ENCODE measurements around the gene RAVER1.

GRCh38 chr19:10317857-10318462 lies 15.4 kb downstream of the RAVER1 start:
- TF ChIP-seq CTCF (IDR thresholded peaks at IDR 0.05): no peak
- no peak for TF ChIP-seq POLR2A (IDR thresholded peaks at IDR 0.05)

Measured in stomach (tissue), 4 donors.